Tibial nerve (tissue), 4 donors: ENCODE data around the gene IL1RAPL2.

ENCODE experiments used
- CTCF ChIP-seq, 5 experiments: fragments of 200-600 bp in 3 of 5; fragments of 450-650 bp in 2 of 5; sonication (generic) in 3 of 5; IDR thresholded peaks; one replicate each; pipeline ENCODE4 v1.5.1; 2016 to 2019; ENCODE audit warnings: antibody characterized with exemption in 5 of 5, mild to moderate bottlenecking in 3 of 5, moderate library complexity in 2 of 5
- EP300 ChIP-seq, 2 donors: sonication (generic); formaldehyde crosslinking; IDR thresholded peaks; one replicate each; pipeline ENCODE4 v1.6.1; 2017; ENCODE audit warnings: antibody characterized with exemption in 2 of 2, mild to moderate bottlenecking in 1 of 2
- POLR2A ChIP-seq, 2 donors: fragments of 450-650 bp; IDR thresholded peaks; one replicate each; pipeline ENCODE4 v1.6.1; 2017; ENCODE audit warnings: antibody characterized with exemption in 2 of 2, mild to moderate bottlenecking in 2 of 2, moderate library complexity in 2 of 2

GRCh38 chrX:104833401-104833800 is 267.4 kb downstream of the IL1RAPL2 start:
- TF ChIP-seq CTCF (IDR thresholded peaks at IDR 0.05) (no peak), POLR2A (IDR thresholded peaks at IDR 0.05) (no peak), EP300 (IDR thresholded peaks at IDR 0.05) (peak in 1 of 2 donors; percentile 37)
